NCI-H187 treated with DMSO at 0.1 percent for 48 hours (cell line): ENCODE data around the gene HNRNPUL2.
A peak's percentile ranks its signal among the peaks of the same experiment; 100 is the strongest.

Experiments
- DNase-seq: peaks from one replicate; lab custom pipeline; 2025; lab: John Stamatoyannopoulos, UW

The HNRNPUL2 gene

DNA sequence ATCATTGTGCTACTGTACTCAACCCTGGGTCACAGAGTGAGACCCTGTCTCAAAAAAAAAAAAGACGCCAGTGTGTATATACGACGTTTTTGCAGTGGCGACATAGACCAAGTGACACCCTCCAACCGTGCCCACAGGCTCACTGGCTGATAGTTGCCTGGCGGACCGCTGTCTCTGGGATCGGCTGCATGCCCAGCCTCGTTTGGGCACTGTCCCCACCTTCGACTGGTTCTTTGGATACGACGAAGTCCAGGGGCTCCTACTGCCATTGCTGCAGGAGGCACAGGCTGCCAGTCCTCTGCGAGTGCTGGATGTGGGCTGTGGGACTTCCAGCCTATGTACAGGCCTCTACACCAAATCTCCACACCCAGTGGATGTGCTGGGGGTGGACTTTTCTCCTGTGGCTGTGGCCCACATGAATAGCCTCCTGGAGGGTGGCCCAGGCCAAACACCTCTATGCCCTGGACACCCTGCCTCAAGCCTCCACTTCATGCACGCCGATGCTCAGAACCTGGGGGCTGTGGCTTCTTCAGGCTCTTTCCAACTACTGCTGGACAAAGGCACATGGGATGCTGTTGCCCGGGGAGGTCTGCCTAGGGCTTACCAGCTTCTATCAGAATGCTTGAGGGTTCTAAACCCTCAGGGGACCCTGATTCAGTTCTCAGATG lies 60.9 kb downstream of the HNRNPUL2 start:
- DNase-seq: no peak

DNA sequence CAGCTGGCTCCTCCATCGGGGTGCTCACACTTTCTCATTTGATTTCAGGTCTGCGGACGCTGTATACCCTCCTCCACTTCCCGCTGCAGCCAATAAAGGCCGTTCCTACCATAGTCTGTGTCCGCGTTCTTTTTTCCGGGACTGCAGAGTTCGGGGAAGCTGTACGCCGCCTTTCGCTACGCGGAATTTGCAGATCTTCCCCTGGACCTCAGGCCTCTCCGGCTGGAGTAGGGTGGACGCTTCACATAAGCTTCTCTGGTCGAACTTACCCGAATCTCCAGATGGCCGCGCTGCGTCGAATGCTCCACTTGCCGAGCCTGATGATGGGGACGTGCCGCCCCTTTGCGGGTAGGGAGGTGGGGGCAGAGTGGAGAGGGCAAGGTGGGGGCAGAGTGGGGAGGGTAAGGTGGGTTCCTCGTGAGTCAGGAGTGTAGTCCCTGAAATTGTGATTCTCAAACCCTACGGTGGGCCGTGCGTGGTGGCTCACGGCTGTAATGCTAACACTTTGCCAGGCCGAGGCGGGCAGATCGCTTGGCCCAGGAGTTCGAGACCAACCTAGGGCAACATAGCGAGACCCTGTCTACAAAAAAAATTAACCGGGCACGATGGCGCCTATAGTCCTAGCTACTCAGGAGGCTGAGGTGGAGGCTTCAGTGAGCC lies 61.5 kb downstream of the HNRNPUL2 start:
- DNase-seq: no peak

DNA sequence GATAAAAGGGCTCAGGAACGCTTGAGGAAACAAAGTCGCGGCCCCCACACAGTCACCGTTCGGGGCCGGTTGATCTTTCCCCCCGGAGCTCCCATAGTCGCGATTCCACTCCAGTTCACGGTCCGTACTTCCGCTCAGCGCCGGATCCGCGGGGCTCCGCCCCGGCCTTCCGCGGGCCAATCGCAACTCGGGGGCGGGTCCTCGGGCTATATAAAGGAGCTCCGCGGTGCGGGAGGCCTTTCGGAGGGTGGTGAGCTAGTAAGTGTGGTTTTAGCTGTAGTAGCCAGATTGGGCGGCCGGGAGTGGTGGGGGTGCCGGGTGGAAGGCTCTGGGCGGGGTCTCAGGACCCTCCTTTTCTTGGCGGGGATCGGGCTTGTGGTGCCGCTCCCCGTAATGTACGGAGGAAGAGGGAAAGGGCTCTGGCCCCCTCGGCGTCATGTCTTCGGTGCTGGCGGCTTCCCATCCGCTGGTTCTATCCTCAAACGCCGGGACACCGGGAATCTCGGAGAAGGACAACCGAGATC lies 62.1 kb downstream of the HNRNPUL2 start, which contains the start of the genes C11orf98 and CSKMT:
C11orf98 (minus strand) TSS at position 136 of the 524 bp plus-strand sequence; CDS start at position 95, 41 bp downstream.
CSKMT (plus strand) TSS at position 238 of the 524 bp plus-strand sequence. CDS start 568 bp downstream, outside the sequence.
- peak; percentile 78 for DNase-seq

DNA sequence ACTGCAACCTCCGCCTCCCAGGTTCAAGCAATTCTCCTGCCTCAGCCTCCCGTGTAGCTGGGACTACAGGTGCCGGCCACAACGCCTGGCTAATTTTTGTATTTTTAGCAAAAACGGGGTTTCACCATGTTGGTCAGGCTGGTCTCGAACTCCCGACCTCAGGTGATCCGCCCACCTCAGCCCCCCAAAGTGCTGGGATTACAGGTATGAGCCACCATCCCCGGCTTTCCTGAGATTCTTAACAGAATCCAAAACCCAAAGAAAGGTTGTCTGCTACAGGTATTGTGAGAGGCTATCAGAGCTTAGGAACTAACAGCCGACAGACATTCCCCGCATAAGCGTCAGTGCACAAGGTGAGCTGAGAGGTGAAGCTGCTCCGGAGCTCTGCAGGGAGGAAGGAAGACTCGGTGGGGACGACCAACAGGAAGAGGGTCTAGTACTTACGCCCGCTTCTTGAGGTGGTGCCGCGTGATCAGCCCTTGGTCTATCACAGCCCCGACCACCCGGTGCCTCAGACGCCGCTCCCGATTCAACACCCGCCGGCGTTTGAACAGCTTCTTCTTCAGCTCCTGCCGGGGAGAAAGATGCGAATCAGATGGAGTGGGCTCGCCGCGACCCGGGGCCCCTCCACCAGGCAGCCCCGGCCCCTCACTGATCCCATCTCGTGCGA lies 62.7 kb downstream of the HNRNPUL2 start:
- DNase-seq: peak; percentile 31
